ENCODE results near the gene PIM1.
"Not testable (repeated sequence)": the region's sequence is repeated elsewhere in the genome, so short reads cannot be mapped to it uniquely, and the experiment has no call there.

The PIM1 gene

GRCh38 chr6:37169496-37170272 lies at the start of gene PIM1:
Gene PIM1 (plus strand): TSS chr6:37170152. CDS start chr6:37170576, 424 bp downstream.
- peak; percentile 85 to 99 (median 94) for DNase-seq

- DNase-seq = no peak
Observed at GRCh38 chr6:37121556-37121955, 48.4 kb upstream of the PIM1 start.

DNA sequence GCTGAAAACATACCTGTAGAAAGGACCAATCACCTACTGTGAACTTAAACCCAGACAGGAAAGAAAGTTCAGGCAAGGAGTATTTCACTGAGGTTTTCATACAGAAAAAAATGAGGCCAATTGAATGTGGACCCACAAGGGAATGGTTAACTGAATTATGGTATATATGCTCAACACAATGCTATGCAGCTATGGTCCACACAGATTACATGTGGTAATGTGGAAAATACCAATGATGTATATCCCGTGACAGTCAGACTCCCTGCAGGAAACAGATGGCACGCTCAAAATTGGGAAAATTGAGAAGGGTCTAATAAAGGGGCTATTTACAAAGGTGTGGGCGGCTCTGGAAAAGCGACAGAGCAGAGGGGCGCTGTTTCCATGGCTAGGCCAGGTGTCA lies 47.1 kb upstream of the PIM1 start:
- no peak for DNase-seq

DNA sequence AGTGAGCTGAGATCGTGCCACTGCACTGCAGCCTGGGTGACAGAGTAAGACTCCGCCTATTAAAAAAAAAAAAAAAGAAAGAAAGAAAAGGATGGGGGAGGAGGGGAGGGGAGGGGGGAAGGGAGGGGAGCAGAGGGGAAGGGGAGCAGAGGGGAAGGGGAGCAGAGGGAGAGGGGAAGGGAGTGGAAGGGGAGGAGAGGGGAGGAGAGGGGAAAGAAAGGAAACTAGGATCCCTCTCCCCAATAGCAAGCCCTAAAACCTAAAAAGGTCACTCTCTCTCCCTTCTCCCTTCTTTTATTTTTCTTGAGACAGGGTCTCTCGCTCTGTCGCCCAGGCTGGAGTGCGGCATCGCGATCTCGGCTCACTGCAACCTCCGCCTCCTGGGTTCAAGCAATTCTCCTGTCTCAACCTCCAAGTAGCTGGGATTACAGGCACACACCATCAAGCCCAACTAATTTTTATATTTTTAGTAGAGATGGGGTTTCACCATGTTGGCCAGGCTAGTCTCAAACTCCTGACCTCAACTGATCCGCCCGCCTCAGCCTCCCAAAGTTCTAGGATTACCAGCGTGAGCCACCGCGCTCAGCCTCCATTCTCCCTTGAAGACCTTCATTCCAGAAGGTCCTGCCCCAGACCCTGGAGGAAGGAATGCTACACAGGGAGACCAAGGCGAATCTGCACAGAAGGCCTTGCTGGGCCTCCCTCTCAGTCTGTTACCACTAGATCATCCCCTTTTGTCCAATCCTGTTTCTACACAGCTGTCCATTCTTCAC lies 45.8 kb upstream of the PIM1 start:
- DNase-seq = no peak

GRCh38 chr6:37125774-37126492 lies 44.0 kb upstream of the PIM1 start:
- DNase-seq = peak in 1 of 14 donors; percentile 13

- DNase-seq = no peak
Observed at GRCh38 chr6:37126493-37126958, 43.4 kb upstream of the PIM1 start.

- DNase-seq = no peak
Observed at GRCh38 chr6:37126961-37127616, 42.9 kb upstream of the PIM1 start.

DNA sequence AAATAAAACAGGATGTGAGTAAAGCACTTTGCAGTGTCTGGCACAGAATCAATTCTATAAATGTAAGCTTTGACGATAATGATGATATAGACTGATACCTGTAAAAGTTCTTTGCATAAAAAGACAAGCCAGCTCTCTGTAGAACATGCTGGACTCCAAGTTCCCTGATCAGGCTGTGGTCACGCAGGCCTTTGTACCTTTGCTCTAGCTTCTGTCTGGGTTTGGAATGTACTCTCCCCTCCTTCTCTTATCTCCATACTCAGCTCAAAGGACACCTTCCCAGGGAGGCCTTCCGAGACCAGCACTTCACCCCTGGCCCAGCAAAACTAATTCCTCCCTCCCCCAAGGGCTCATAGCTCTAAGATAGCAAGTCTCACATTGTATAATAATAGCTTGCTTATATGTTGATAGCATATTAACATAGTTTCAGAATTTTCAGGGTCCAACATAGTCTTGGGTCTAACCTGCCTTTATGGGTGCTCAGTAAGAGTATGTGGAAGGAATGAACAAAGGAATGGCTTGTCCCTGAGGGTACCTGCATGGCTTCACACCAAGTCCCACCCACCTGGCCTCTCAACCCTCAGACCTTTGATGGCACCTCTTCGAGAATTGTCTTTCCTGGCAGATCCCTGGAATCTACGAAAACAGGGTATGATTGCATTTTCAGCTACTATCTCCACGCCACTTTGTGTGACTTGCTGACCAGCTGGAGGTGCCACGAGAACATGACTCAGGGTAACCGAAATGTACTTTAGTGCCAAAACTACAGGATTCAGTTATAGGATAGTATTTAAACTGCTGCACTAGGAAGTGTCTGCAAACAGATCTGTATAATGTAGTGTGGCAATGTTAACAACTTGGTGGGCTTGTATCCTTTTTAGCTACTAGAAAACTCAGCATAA lies 41.7 kb upstream of the PIM1 start:
- DNase-seq = no peak

- DNase-seq = not testable (repeated sequence)
Observed at GRCh38 chr6:37128863-37129443, 41.0 kb upstream of the PIM1 start.

DNA sequence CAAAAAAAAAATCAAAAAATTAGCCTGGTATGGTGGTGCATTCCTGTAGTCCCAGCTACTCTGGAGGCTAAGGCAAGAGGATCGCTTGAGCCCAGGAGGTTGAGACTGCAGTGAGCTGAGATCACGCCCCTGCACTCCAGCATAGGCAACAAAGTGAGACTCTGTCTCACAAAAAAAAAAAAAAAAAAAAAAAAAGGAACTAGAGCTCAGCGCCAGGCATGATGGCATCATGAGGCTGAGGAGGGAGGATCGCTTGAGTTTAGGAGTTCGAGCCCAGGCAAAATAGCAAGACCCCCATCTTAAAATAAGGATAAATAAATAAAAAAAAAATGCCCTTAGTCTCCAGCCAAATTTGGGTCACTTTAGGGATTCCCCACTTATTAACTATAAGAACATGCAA lies 40.4 kb upstream of the PIM1 start:
- DNase-seq = no peak

DNA sequence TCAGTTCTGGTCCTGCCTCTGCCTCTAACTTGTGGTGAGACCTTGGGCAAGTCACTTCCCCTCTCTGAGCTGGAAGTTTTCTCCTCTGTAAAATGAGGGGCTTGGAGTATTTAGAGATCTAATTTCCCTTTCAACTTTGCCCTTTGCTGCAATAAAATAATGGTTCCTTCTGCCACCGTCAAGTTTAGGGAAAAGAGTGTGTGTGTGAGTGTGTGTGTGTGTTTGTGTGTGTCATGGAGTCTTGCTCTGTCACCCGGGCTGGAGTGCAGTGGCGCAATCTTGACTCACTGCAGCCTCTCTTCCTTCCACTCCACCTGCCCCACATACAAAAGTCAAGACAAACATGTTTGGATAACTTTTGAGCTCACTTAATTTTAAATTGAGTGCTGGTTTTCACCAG lies 39.2 kb upstream of the PIM1 start:
- DNase-seq = no peak

GRCh38 chr6:37131104-37131959 lies 38.6 kb upstream of the PIM1 start:
- DNase-seq = peak in 11 of 14 donors; percentile 4 to 81 (median 54)

- no peak for DNase-seq
Observed at GRCh38 chr6:37131960-37132253, 38.0 kb upstream of the PIM1 start.

DNA sequence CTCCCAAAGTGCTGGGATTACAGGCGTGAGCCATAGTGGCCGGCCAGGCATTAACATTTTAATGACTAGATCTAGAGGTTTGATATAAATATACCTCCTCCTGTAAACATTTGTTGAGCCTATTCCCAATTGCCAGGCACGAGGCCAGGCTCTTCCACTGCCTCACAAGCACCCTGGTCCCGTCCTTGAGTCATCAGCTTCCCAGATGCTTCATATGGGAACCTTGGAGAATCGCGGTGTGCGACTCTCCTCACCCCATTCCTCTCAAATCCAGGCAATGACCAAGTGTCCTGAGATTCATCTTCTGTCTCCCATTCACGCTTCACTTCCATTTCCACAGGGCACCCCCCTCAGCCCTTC lies 35.9 kb upstream of the PIM1 start:
- no peak for DNase-seq

DNA sequence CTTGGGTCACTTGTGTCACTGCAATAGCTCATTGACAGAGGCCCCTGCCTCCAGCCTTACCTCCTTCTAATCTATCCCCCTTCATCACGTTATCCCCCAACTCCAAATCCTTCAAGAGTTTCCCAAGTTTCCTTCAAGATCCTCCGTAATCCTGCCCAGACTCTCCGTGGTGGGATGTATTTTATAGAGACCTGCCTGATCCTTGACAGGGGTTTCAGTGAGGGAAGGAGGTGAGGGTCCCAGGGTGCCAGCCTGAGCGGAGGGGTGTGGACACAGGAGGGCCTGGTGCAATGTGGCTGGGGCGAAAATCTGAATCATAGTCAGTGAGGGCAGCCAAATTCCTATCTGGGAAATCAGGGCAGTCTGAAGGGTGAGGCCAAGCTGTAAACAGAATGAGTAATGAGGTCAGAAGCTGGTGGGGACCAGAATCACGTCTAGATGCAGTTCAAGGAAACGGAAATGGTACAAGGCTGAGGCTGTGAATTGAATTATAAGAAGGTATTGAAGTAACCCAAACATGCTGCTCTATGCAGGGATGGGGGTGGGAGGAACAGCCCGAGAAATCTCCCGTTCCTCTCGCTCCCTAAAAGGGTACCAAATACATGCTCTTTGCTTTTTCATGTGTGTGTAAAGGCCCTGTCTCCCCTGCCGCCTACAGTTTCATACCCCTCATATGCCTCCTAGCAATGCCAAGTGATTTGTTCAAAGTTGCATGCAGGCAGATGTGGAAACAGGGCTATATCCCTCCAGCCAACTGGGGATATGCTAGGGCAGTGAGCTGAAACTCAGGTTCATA lies 35.4 kb upstream of the PIM1 start:
- DNase-seq = no peak

DNA sequence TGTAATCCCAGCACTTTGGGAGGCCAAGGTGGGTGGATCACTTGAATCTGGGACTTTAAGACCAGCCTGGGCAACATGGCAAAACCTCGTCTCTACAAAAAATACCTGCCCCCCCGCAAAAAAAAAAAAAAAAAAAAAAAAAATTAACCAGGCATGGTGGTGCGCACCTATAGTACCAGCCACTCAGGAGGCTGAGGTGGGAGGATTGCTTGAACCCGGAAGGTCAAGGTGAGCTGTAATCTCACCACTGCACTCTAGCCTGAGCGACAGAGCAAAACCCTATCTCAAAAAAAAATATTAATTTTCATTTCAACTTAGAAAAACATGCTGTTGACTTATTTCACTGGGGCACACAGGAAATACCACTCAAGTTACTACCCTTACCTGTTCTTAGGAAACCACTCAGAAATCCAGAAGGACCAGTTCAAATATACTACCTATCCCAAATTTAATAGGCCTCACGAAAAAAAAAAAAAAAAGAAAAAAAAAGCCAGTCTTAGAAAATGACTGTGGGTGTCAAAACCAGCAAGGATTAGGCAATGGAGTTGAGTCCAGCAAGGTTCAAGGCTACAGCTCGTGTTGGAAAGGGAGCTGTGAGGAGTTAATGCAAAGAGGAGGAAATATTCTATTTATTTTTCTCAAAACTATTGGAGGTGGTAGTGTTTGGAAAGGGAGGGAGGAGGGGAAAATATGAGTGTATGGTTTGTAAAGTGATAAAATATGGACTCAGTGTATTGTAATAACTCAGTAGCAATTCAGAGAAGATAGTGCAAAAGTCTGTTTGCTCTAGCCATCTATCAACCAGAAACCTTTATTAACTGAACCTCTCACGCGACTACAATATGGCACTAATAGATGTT lies 33.9 kb upstream of the PIM1 start:
- DNase-seq = no peak

DNA sequence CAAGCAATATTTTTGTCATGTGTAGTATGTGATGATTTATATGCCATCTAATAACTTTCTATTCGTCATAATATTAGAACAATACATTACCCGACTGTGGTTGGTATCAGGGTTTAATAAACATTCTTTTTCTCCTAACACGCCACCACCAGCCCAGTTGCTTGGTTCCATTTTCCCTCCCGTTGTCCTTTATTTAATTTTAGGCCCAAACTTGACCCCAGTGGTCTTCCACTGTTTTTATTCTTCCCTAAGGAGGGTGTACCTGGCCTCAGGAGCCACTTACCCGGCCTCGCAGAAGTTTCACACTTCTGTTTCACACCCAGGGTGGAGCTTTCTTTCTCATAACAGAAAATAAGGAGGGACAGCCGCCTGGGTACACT lies 33.1 kb upstream of the PIM1 start:
- DNase-seq = no peak

Measured in C1 segment of cervical spinal cord (tissue), 14 donors.